LoVo (cell line): Measurements from ENCODE around the gene SND1.
"Not testable (repeated sequence)": the region's sequence is repeated elsewhere in the genome, so short reads cannot be mapped to it uniquely, and the experiment has no call there.

Experiments
- DNase-seq: peaks from one replicate; pipeline ENCODE4 v3.0.0-alpha.2; 2016; ENCODE audit warnings: low spot score

Gene SND1

GRCh38 chr7:128100225-128100948 lies 448.4 kb downstream of the SND1 start:
- no peak for DNase-seq

GRCh38 chr7:128100949-128101713 lies 449.1 kb downstream of the SND1 start:
- DNase-seq: no peak

GRCh38 chr7:128102490-128103291 lies 450.7 kb downstream of the SND1 start:
- no peak for DNase-seq

- no peak for DNase-seq
Observed at GRCh38 chr7:128103498-128104107, 451.6 kb downstream of the SND1 start.

GRCh38 chr7:128104108-128104742 lies 452.2 kb downstream of the SND1 start:
- DNase-seq: no peak

- DNase-seq: no peak
Observed at GRCh38 chr7:128105228-128106022, 453.4 kb downstream of the SND1 start.

- DNase-seq: no peak
Observed at GRCh38 chr7:128106821-128107220, 454.8 kb downstream of the SND1 start.

- not testable (repeated sequence) for DNase-seq
Observed at GRCh38 chr7:128107516-128107915, 455.5 kb downstream of the SND1 start.

- no peak for DNase-seq
Observed at GRCh38 chr7:128108129-128108528, 456.1 kb downstream of the SND1 start.

GRCh38 chr7:128108641-128109423 lies 456.8 kb downstream of the SND1 start:
- DNase-seq: no peak

GRCh38 chr7:128109424-128109969 lies 457.5 kb downstream of the SND1 start:
- not testable (repeated sequence) for DNase-seq

- no peak for DNase-seq
Observed at GRCh38 chr7:128110641-128111364, 458.8 kb downstream of the SND1 start.

GRCh38 chr7:128112018-128112780 lies 460.2 kb downstream of the SND1 start:
- DNase-seq: no peak

- no peak for DNase-seq
Observed at GRCh38 chr7:128112781-128113221, 460.8 kb downstream of the SND1 start.

GRCh38 chr7:128113839-128114238 lies 461.8 kb downstream of the SND1 start:
- no peak for DNase-seq

GRCh38 chr7:128114806-128115205 lies 462.8 kb downstream of the SND1 start:
- DNase-seq: no peak

- DNase-seq: peak; percentile 25
Observed at GRCh38 chr7:128115336-128115820, 463.4 kb downstream of the SND1 start.
